ENCODE data around the gene DHRS12. TPM values are rescaled to one million over a fixed set of nuclear protein-coding genes. Genes with fewer than 3 reads are reported as not detected.

Gene DHRS12
- total and polyA plus RNA-seq, 3 experiments from 2014 or later, result 7.1 to 35.6 (median 7.2) TPM

GRCh38 chr13:51820016-51820597 lies 16.1 kb upstream of the DHRS12 start:
- H3K36me3 Mint-ChIP-seq, result peaks cover 0 to 14% (median 4%) of the 10 kb centered on the region in 3 donors
- H3K4me3 ChIP-seq (ENCODE audit: low read length), result peak overlapping the region; percentile 20
- peak overlapping the region; percentile 63 to 90 (median 84) for H3K4me3 Mint-ChIP-seq
- H3K36me3 ChIP-seq (ENCODE audit: insufficient read depth, low read length), result no peaks in the 10 kb centered on the region
- no peaks in the 10 kb centered on the region for H3K9me3 Mint-ChIP-seq
- ChIA-PET CTCF (interaction anchor here (1.0 to 5.1 kb wide), 3 partner anchors 9 to 14 kb away, joined by 3 to 41 read pairs (median 3); no protein-coding TSS in a partner anchor), POLR2A (no interaction called here)
- H3K4me1 ChIP-seq (ENCODE audit: insufficient read depth, low read length), result peaks cover 95% of the 10 kb centered on the region
- no peak for DNase-seq
- peaks cover 0 to 3% of the 10 kb centered on the region in 2 donors for H3K27me3 Mint-ChIP-seq
- H3K27ac Mint-ChIP-seq, result peak overlapping the region; percentile 80 to 95 (median 92)
- no peak overlapping the region for H3K27ac ChIP-seq (ENCODE audit: low read depth, low read length)
- no peaks in the 10 kb centered on the region for H3K27me3 ChIP-seq (ENCODE audit: insufficient read depth, low read length, poor library complexity, severe bottlenecking)
- peaks cover 79 to 94% (median 89%) of the 10 kb centered on the region in 3 donors for H3K4me1 Mint-ChIP-seq
- H3K9me3 ChIP-seq (ENCODE audit: low read length), result no peaks in the 10 kb centered on the region

DNA sequence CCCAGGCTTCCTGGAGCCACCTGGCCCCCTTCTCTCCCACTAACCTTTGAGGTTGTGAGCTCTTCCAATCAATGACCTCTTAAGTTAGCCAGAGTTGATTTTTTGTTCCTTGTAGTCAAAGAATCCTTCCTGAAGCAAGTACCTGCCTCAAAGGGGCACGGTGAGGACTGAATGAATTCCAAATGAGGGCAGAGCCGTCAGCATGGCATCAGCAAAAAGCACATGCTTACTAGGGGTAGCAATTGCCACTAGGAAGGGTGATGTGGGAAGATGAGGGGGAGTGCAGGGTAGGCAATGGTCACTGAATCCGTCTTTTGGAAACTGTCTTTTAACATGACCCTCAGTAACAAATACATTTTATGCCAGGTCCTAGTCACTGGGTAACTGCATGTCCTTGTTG lies 15.6 kb upstream of the DHRS12 start:
- no peak for DNase-seq
- peaks cover 94% of the 10 kb centered on the region for H3K4me1 ChIP-seq (ENCODE audit: insufficient read depth, low read length)
- Mint-ChIP-seq H3K4me1 (peaks cover 80 to 93% (median 91%) of the 10 kb centered on the region in 3 donors), H3K27ac (peak overlapping the region; percentile 78 to 95 (median 90)), H3K27me3 (peaks cover 0 to 3% of the 10 kb centered on the region in 2 donors), H3K4me3 (peak overlapping the region in 5 of 7 donors; percentile 38 to 90 (median 86)), H3K9me3 (no peaks in the 10 kb centered on the region), H3K36me3 (peaks cover 0 to 14% (median 5%) of the 10 kb centered on the region in 3 donors)
- no peaks in the 10 kb centered on the region for H3K27me3 ChIP-seq (ENCODE audit: insufficient read depth, low read length, poor library complexity, severe bottlenecking)
- ChIA-PET POLR2A (no interaction called here), CTCF (interaction anchor here (1.0 to 5.1 kb wide), 3 partner anchors 9 to 14 kb away, joined by 3 to 41 read pairs (median 3); no protein-coding TSS in a partner anchor)
- no peaks in the 10 kb centered on the region for H3K9me3 ChIP-seq (ENCODE audit: low read length)
- no peak overlapping the region for H3K4me3 ChIP-seq (ENCODE audit: low read length)
- H3K27ac ChIP-seq (ENCODE audit: low read depth, low read length), result no peak overlapping the region
- H3K36me3 ChIP-seq (ENCODE audit: insufficient read depth, low read length), result no peaks in the 10 kb centered on the region

DNA sequence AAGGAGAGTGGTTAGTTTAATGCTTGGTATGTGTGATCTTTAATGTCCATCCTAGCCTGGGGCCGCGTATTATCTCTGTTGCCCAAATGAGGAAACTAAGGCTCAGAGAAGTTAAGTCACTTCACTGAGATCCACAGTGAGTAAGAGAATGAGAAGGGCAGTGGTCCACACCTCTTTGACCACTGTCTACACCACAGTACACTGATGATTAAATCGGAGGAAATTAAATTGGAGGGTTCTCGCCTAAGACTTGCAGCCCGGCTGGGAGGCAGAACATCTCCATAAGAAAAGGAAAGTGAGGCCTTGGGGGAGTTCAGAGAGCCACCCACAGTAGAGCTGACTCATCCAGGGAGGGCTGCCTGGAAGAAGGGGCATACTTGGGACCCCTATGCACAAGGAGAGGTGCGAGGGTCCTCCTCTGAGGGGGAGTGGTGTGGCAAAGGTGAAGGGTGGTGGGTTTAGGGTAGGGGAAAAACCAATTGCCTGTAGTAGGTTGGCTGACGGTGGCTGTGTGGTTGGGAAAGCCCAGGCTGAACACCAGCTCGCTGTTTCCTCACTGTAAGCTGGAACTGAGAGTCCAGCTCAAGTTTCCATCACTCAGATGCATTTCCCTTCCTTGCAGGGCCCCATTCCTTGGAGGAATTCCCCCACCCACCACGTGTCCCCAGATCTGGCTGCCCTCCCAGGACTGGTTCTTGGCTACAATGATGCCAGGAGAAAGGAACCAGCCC lies 15.0 kb upstream of the DHRS12 start:
- peak overlapping the region; percentile 78 to 95 (median 90) for H3K27ac Mint-ChIP-seq
- H3K27ac ChIP-seq (ENCODE audit: low read depth, low read length), result no peak overlapping the region
- peaks cover 88% of the 10 kb centered on the region for H3K4me1 ChIP-seq (ENCODE audit: insufficient read depth, low read length)
- H3K4me3 ChIP-seq (ENCODE audit: low read length), result peak overlapping the region; percentile 5
- ChIA-PET POLR2A (no interaction called here), CTCF (interaction anchor here (0.6 to 5.1 kb wide), 5 partner anchors 13 to 375 kb away, joined by 3 to 41 read pairs (median 4); no protein-coding TSS in a partner anchor)
- H3K27me3 Mint-ChIP-seq, result peaks cover 0 to 3% of the 10 kb centered on the region in 2 donors
- peaks cover 0 to 14% (median 5%) of the 10 kb centered on the region in 3 donors for H3K36me3 Mint-ChIP-seq
- peaks cover 74 to 87% (median 86%) of the 10 kb centered on the region in 3 donors for H3K4me1 Mint-ChIP-seq
- no peaks in the 10 kb centered on the region for H3K9me3 ChIP-seq (ENCODE audit: low read length)
- no peaks in the 10 kb centered on the region for H3K36me3 ChIP-seq (ENCODE audit: insufficient read depth, low read length)
- H3K27me3 ChIP-seq (ENCODE audit: insufficient read depth, low read length, poor library complexity, severe bottlenecking), result no peaks in the 10 kb centered on the region
- no peaks in the 10 kb centered on the region for H3K9me3 Mint-ChIP-seq
- H3K4me3 Mint-ChIP-seq, result peak overlapping the region in 6 of 7 donors; percentile 15 to 89 (median 44)
- no peak for DNase-seq

DNA sequence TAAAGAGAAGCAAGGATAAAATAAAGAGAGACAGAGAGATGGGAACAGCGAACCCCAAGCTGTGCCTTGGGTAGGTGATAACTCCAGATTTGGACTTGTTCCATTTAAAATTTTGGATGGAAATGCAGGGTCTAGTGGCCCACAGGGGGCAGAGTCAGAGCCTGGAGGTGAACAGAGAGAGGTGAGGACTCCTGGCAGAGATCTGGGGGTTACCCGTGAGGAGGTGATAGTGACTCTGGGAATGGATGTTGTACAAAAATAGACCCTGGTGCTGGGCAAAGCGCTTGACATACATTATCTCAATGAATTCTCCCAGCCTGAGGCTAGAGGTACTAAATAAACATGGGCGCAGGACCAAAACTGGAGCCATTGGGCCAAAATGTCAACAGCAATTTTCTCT lies 14.3 kb upstream of the DHRS12 start:
- Mint-ChIP-seq H3K9me3 (no peaks in the 10 kb centered on the region), H3K27ac (peak overlapping the region in 6 of 8 donors; percentile 34 to 94 (median 89))
- H3K27ac ChIP-seq (ENCODE audit: low read depth, low read length), result no peak overlapping the region

DNA sequence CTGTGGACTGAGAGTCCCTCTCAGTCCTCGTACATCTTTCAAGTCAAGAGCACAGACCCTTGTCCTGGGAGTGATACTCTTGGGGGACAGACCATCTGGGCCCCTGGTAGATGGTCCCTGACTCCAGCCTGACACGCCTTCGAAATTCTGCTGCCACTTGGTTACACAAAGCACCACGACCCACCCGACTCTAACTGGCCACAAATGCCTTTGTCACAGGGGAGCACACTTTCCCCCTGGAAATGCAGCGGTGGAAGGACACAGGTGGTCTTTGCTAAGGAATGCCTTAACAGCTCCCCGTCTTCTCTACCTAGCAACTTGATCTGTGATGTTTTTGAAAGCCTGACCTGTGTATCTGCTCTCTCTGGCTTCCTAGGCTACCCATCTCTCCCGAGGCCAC lies 13.8 kb upstream of the DHRS12 start:
- Histone ChIP-seq H3K4me3 (ENCODE audit: low read length) (no peak overlapping the region), H3K36me3 (ENCODE audit: insufficient read depth, low read length) (no peaks in the 10 kb centered on the region), H3K27me3 (ENCODE audit: insufficient read depth, low read length, poor library complexity, severe bottlenecking) (no peaks in the 10 kb centered on the region), H3K4me1 (ENCODE audit: insufficient read depth, low read length) (peaks cover 78% of the 10 kb centered on the region), H3K27ac (ENCODE audit: low read depth, low read length) (no peak overlapping the region), H3K9me3 (ENCODE audit: low read length) (no peaks in the 10 kb centered on the region)
- H3K36me3 Mint-ChIP-seq, result peaks cover 0 to 15% (median 7%) of the 10 kb centered on the region in 3 donors
- H3K27ac Mint-ChIP-seq, result peak overlapping the region in 7 of 8 donors; percentile 1 to 94 (median 80)
- H3K4me1 Mint-ChIP-seq, result peaks cover 65 to 79% (median 74%) of the 10 kb centered on the region in 3 donors
- peaks cover 0 to 3% of the 10 kb centered on the region in 2 donors for H3K27me3 Mint-ChIP-seq
- H3K4me3 Mint-ChIP-seq, result peak overlapping the region in 2 of 7 donors; percentile 26 to 72
- CTCF ChIA-PET, result interaction anchor here (1.0 to 1.3 kb wide), 3 partner anchors 14 to 20 kb away, joined by 3 to 5 read pairs (median 4); no protein-coding TSS in a partner anchor
- no peak for DNase-seq
- POLR2A ChIA-PET, result no interaction called here
- no peaks in the 10 kb centered on the region for H3K9me3 Mint-ChIP-seq

More for the DNA sequence above, 14.3 kb upstream of the DHRS12 start:
- Histone ChIP-seq H3K4me3 (ENCODE audit: low read length) (no peak overlapping the region), H3K9me3 (ENCODE audit: low read length) (no peaks in the 10 kb centered on the region), H3K4me1 (ENCODE audit: insufficient read depth, low read length) (peaks cover 83% of the 10 kb centered on the region), H3K36me3 (ENCODE audit: insufficient read depth, low read length) (no peaks in the 10 kb centered on the region), H3K27me3 (ENCODE audit: insufficient read depth, low read length, poor library complexity, severe bottlenecking) (no peaks in the 10 kb centered on the region)
- POLR2A ChIA-PET, result no interaction called here
- CTCF ChIA-PET, result interaction anchor here (0.6 to 1.3 kb wide), 4 partner anchors 14 to 374 kb away, joined by 3 to 5 read pairs (median 4); no protein-coding TSS in a partner anchor
- no peak for DNase-seq
- peaks cover 69 to 84% (median 80%) of the 10 kb centered on the region in 3 donors for H3K4me1 Mint-ChIP-seq
- H3K27me3 Mint-ChIP-seq, result peaks cover 0 to 3% of the 10 kb centered on the region in 2 donors
- peak overlapping the region in 2 of 7 donors; percentile 54 to 72 for H3K4me3 Mint-ChIP-seq
- H3K36me3 Mint-ChIP-seq, result peaks cover 0 to 14% (median 5%) of the 10 kb centered on the region in 3 donors

DNA sequence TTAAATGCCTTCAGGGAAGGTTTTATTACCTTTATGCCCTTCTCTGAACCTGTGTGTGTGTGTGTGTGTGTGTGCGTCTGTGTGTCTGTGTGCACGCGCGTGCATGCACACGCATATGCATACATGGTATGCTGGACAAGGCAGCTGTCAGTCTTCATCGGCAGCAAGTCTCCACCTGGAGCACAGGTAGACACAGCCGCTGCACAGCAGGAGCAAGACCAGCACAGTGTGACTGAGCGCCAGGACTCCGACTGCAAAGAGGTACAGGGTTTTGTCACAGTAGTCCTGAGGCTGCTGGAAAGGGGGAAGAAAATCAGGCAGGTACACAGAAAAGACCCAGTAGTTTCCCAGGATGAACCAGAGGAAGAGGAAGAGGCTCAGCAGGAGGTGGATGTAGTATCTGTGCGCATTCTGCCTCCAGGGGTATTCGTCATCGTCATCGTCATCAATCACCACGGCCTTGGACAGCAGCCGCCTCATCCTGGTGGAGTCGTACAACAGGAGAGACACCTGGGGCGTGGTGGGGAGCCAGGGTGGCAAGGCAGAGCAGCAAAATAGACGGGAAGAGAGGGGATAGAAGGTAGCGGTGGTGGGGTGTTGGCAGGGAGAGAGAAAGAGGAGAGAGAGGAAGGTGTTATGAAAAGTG lies 12.8 kb upstream of the DHRS12 start:
- Histone ChIP-seq H3K36me3 (ENCODE audit: insufficient read depth, low read length) (no peaks in the 10 kb centered on the region), H3K27ac (ENCODE audit: low read depth, low read length) (no peak overlapping the region), H3K4me3 (ENCODE audit: low read length) (no peak overlapping the region), H3K27me3 (ENCODE audit: insufficient read depth, low read length, poor library complexity, severe bottlenecking) (no peaks in the 10 kb centered on the region), H3K4me1 (ENCODE audit: insufficient read depth, low read length) (peaks cover 75% of the 10 kb centered on the region), H3K9me3 (ENCODE audit: low read length) (no peaks in the 10 kb centered on the region)
- peak overlapping the region in 2 of 7 donors; percentile 10 to 46 for H3K4me3 Mint-ChIP-seq
- peak overlapping the region in 7 of 8 donors; percentile 29 to 90 (median 42) for H3K27ac Mint-ChIP-seq
- no peak for DNase-seq
- CTCF ChIA-PET, result interaction anchor here (1.3 to 7.7 kb wide), 7 partner anchors 11 to 385 kb away, joined by 3 to 188 read pairs (median 14); no protein-coding TSS in a partner anchor
- peaks cover 0 to 3% of the 10 kb centered on the region in 2 donors for H3K27me3 Mint-ChIP-seq
- POLR2A ChIA-PET, result interaction anchor here (1.2 to 1.7 kb wide), 2 partner anchors 15 to 16 kb away, joined by 4 to 7 read pairs; no protein-coding TSS in a partner anchor
- no peaks in the 10 kb centered on the region for H3K9me3 Mint-ChIP-seq
- H3K4me1 Mint-ChIP-seq, result peaks cover 55 to 70% (median 65%) of the 10 kb centered on the region in 3 donors
- H3K36me3 Mint-ChIP-seq, result peaks cover 0 to 15% (median 8%) of the 10 kb centered on the region in 3 donors

GRCh38 chr13:51815848-51816247 lies 11.9 kb upstream of the DHRS12 start:
- Mint-ChIP-seq H3K36me3 (peaks cover 0 to 16% (median 8%) of the 10 kb centered on the region in 3 donors), H3K9me3 (no peaks in the 10 kb centered on the region), H3K27ac (peak overlapping the region in 4 of 8 donors; percentile 60 to 94 (median 86)), H3K4me3 (no peak overlapping the region), H3K27me3 (peaks cover 0 to 3% of the 10 kb centered on the region in 2 donors), H3K4me1 (peaks cover 50 to 65% (median 56%) of the 10 kb centered on the region in 3 donors)
- Histone ChIP-seq H3K4me3 (ENCODE audit: low read length) (no peak overlapping the region), H3K27ac (ENCODE audit: low read depth, low read length) (no peak overlapping the region), H3K9me3 (ENCODE audit: low read length) (no peaks in the 10 kb centered on the region), H3K36me3 (ENCODE audit: insufficient read depth, low read length) (no peaks in the 10 kb centered on the region), H3K4me1 (ENCODE audit: insufficient read depth, low read length) (peaks cover 70% of the 10 kb centered on the region), H3K27me3 (ENCODE audit: insufficient read depth, low read length, poor library complexity, severe bottlenecking) (no peaks in the 10 kb centered on the region)
- DNase-seq, result no peak
- ChIA-PET CTCF (interaction anchor here (0.7 to 7.7 kb wide), 21 partner anchors 8 to 386 kb away, joined by 3 to 188 read pairs (median 6); partner anchors contain the start of genes INTS6, NEK5 and TMEM272), POLR2A (interaction anchor here (1.0 to 1.7 kb wide), 4 partner anchors 10 to 363 kb away, joined by 4 to 11 read pairs (median 8); partner anchors contain the start of gene INTS6)
